BLaER1 (cell line): ENCODE results near the gene KCNF1.
A peak's percentile ranks its signal among the peaks of the same experiment; 100 is the strongest.

Experiments used
- H3K27ac ChIP-seq: shearing (Covaris generic); formaldehyde crosslinking; 2 replicates; pipeline ENCODE4 v1.8.1; 2022
- H3K27me3 ChIP-seq: shearing (Covaris generic); formaldehyde crosslinking; 2 replicates; pipeline ENCODE4 v1.8.1; 2022
- H3K36me3 ChIP-seq: shearing (Covaris generic); formaldehyde crosslinking; 2 replicates; pipeline ENCODE4 v1.8.1; 2022
- H3K4me1 ChIP-seq: shearing (Covaris generic); formaldehyde crosslinking; 2 replicates; pipeline ENCODE4 v1.8.1; 2022
- H3K4me2 ChIP-seq: shearing (Covaris generic); formaldehyde crosslinking; 2 replicates; pipeline ENCODE4 v1.8.1; 2022
- H3K4me3 ChIP-seq: shearing (Covaris generic); formaldehyde crosslinking; 2 replicates; pipeline ENCODE4 v1.8.1; 2022
- H3K9ac ChIP-seq: shearing (Covaris generic); formaldehyde crosslinking; 2 replicates; pipeline ENCODE4 v1.8.1; 2022
- H3K9me3 ChIP-seq: shearing (Covaris generic); formaldehyde crosslinking; 2 replicates; pipeline ENCODE4 v1.8.1; 2022
- H4K20me1 ChIP-seq: shearing (Covaris generic); formaldehyde crosslinking; 2 replicates; pipeline ENCODE4 v1.8.1; 2022
- Cebpa-rat ChIP-seq: shearing (Covaris generic); IDR thresholded peaks from 2 replicates; pipeline ENCODE4 v1.8.1; 2022

KCNF1 gene

GRCh38 chr2:10960606-10961489 is 49.1 kb downstream of the KCNF1 start:
- no peaks in the 10 kb centered on the region for H3K36me3 ChIP-seq
- H3K4me2 ChIP-seq: 0 out of 2 replicates have a peak overlapping the region, but pooled peaks have one; percentile 2
- H3K27me3 ChIP-seq: no peaks in the 10 kb centered on the region
- H3K9me3 ChIP-seq: no peaks in the 10 kb centered on the region
- no peak overlapping the region for H3K9ac ChIP-seq
- no peak overlapping the region for H3K27ac ChIP-seq
- H4K20me1 ChIP-seq: no peaks in the 10 kb centered on the region
- peaks cover 34% of the 10 kb centered on the region for H3K4me1 ChIP-seq
- no peak overlapping the region for H3K4me3 ChIP-seq
- TF ChIP-seq Cebpa-rat: no peak

- Histone ChIP-seq H3K4me1 (peaks cover 34% of the 10 kb centered on the region), H3K27ac (no peak overlapping the region), H3K36me3 (no peaks in the 10 kb centered on the region), H3K27me3 (no peaks in the 10 kb centered on the region), H3K9me3 (no peaks in the 10 kb centered on the region), H3K4me3 (no peak overlapping the region), H4K20me1 (no peaks in the 10 kb centered on the region), H3K4me2 (no peak overlapping the region), H3K9ac (no peak overlapping the region)
- no peak for TF ChIP-seq Cebpa-rat
Observed at GRCh38 chr2:10961490-10961875, 49.7 kb downstream of the KCNF1 start.

GRCh38 chr2:10962004-10962403 is 50.3 kb downstream of the KCNF1 start:
- H3K9me3 ChIP-seq: no peaks in the 10 kb centered on the region
- no peak for TF ChIP-seq Cebpa-rat
- no peak overlapping the region for H3K27ac ChIP-seq
- peaks cover 34% of the 10 kb centered on the region for H3K4me1 ChIP-seq
- H3K4me2 ChIP-seq: no peak overlapping the region
- no peaks in the 10 kb centered on the region for H3K27me3 ChIP-seq
- no peak overlapping the region for H3K4me3 ChIP-seq
- no peaks in the 10 kb centered on the region for H3K36me3 ChIP-seq
- no peak overlapping the region for H3K9ac ChIP-seq
- H4K20me1 ChIP-seq: no peaks in the 10 kb centered on the region

- H3K27me3 ChIP-seq: no peaks in the 10 kb centered on the region
- H3K9me3 ChIP-seq: no peaks in the 10 kb centered on the region
- no peak for TF ChIP-seq Cebpa-rat
- H3K36me3 ChIP-seq: no peaks in the 10 kb centered on the region
- peak overlapping the region; percentile 67 for H3K4me2 ChIP-seq
- no peak overlapping the region for H3K4me3 ChIP-seq
- H3K27ac ChIP-seq: no peak overlapping the region
- H4K20me1 ChIP-seq: no peaks in the 10 kb centered on the region
- no peak overlapping the region for H3K9ac ChIP-seq
- H3K4me1 ChIP-seq: peaks cover 34% of the 10 kb centered on the region
Observed at GRCh38 chr2:10963155-10963554, 51.4 kb downstream of the KCNF1 start.
